ENCODE results near the gene PPM1M.
"Not testable (repeated sequence)": the region's sequence is repeated elsewhere in the genome, so short reads cannot be mapped to it uniquely, and the experiment has no call there.

The PPM1M gene

DNA sequence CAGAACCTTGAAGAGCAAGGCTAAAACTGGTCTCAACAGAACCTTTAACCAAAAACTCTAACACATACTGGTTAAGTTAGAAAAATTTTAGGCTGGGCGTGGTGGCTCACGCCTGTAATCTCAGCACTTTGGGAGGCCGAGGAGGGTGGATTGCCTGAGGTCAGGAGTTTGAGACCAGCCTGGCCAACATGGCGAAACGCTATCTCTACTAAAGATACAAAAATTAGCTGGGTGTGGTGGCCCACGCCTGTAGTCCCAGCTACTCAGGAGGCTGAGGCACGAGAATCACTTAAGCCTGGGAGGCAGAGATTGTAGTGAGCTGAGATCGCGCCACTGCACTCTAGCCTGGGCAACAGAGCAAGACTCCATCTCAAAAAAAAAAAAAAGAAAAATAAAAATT lies 26.6 kb downstream of the PPM1M start:
- in situ Hi-C loops (cut with HindIII; ENCODE audit: low sequenced_read_pairs): loop anchor here (10.0 kb wide), 1 partner anchor 87 kb away; no protein-coding TSS in a partner anchor

DNA sequence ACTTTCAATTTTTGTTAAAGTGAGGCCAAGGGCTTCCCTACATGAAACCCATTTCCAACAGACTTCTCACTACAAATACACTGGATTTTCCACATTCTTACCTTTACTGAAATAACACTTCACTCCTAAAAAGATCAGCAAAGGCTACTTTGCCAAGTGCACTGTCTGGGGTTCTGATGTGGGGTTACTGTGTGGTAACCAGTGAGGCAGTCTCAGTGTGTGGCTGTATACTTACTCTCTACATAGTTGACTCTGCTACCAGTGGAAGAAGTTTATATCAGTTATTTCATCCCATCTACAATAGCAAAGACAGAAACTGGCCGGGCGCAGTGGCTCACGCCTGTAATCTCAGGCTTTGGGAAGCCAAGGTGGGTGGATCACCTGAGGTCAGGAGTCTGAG lies 27.3 kb downstream of the PPM1M start:
- in situ Hi-C loops (cut with HindIII; ENCODE audit: low sequenced_read_pairs): loop anchor here (10.0 kb wide), 1 partner anchor 88 kb away; no protein-coding TSS in a partner anchor

DNA sequence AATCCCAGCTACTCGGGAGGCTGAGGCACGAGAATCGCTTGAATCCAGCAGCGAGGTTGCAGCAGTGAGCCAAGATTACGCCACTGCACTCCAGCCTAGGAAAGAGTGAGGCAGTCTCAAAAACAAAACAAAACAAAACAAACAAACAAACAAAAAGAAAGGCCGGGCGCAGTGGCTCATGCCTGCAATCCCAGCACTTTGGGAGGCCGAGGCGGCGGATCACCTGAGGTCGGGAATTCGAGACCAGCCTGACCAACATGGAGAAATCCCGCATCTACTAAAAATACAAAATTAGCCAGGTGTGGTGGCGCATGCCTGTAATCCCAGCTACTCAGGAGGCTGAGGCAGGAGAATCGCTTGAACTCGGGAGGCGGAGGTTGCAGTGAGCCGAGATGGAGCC lies 29.2 kb downstream of the PPM1M start:
- in situ Hi-C loops (cut with HindIII; ENCODE audit: low sequenced_read_pairs): loop anchor here (10.0 kb wide), 1 partner anchor 90 kb away; no protein-coding TSS in a partner anchor

DNA sequence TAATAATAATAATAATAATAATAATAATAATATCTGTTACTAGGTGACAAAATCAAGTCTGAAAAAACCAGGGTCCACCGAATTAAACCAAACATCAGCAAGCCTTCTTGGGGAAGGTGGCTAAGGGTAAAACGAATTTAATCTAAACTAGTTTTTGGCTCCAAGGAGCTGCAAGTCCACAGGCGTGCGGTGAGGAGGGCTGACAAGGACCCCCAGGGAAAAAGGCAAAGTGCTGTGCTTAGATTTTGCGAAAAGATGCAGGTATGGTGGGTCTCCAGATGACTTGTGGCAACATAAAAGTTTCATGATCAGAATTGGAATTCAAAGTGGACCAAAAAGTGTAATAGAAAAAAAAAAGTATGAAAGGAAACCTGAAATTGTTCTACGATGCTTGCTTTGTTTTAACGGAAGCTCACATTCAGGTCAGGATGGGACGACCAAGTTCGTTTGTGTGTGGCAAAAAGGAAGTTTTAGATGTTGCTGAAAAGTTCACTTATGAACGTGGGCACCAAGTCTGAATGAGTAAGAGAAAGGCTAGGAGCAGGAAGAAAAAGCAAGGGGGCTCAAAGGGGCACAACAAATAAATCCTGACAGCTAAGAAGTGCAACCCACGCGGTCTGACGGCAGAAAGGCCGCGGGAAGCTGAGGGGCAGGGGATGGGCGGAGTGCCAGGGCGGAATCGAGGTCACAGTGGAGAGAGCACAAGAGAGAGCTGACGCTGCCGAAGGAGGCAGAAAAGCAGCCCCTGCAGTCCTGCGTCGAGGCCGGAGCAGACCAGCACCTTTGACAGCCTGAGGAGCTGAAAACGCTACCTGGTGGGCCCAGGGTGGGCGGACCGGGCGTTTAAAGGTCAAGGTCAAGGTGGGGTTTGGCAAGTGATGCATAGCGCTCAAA lies 31.8 kb downstream of the PPM1M start:
- in situ Hi-C loops (cut with HindIII; ENCODE audit: low sequenced_read_pairs): loop anchor here (10.0 kb wide), 1 partner anchor 93 kb away; no protein-coding TSS in a partner anchor

GRCh38 chr3:52277972-52278509 lies 32.5 kb downstream of the PPM1M start:
- in situ Hi-C loops (cut with HindIII; ENCODE audit: low sequenced_read_pairs): loop anchor here (10.0 kb wide), 1 partner anchor 93 kb away; no protein-coding TSS in a partner anchor

DNA sequence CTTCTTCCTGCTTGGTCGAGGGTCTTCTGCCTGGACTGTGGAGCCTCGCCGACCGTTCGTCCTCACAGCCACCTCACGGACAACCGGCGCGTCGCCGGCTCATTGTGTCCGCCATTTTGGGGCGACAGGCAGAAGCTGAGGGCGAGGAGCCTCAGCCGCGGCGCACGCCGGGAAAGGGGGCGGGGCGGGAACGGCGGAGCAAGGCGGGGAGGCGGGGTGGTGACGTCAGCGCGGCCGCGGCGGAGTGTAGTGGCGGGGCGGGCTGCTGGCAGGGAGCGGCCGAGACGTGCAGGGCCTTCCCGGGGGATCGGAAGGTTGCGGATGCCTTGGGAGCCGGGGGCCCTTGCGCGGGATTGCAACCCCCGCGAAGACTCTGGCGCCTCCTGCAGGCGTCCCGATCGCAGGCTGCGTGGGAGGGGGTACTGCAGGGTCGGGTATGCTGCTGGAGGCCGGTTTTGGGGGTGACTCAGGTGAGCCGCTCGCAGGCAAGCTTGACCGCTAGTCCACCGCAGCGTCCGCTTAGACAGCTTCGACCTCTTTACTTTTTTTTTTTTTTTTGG lies 33.0 kb downstream of the PPM1M start, which contains the start of gene WDR82:
Gene WDR82, minus strand, starts transcription at position 140 of the 560 bp plus-strand sequence. CDS start 288 bp downstream, outside the sequence.
- in situ Hi-C loops (cut with HindIII; ENCODE audit: low sequenced_read_pairs): loop anchor here (10.0 kb wide), 1 partner anchor 94 kb away; no protein-coding TSS in a partner anchor

GRCh38 chr3:52279596-52279995 lies 34.0 kb downstream of the PPM1M start:
- in situ Hi-C loops (cut with HindIII; ENCODE audit: low sequenced_read_pairs): loop anchor here (10.0 kb wide), 1 partner anchor 95 kb away; no protein-coding TSS in a partner anchor

DNA sequence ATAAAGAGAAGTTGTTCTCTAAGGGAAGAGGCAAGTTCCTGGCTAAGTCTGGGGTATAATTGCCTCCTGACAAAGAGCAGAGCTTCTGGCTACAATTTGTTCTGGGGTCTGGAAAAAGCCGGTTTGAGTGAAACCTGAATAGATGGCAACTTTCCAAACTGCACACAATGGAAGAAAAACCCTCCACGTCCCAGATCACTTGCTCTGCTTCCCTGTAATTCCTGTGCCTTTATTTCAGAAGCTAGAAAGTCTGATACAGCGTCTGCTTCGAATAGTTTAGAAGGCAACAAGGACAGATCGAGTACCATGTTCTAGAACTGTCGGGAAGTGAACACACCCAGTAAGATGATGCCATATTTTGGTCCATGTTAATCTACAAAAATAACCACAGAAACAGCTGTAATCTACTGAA lies 34.5 kb downstream of the PPM1M start:
- in situ Hi-C loops (cut with HindIII; ENCODE audit: low sequenced_read_pairs): no loop called here

DNA sequence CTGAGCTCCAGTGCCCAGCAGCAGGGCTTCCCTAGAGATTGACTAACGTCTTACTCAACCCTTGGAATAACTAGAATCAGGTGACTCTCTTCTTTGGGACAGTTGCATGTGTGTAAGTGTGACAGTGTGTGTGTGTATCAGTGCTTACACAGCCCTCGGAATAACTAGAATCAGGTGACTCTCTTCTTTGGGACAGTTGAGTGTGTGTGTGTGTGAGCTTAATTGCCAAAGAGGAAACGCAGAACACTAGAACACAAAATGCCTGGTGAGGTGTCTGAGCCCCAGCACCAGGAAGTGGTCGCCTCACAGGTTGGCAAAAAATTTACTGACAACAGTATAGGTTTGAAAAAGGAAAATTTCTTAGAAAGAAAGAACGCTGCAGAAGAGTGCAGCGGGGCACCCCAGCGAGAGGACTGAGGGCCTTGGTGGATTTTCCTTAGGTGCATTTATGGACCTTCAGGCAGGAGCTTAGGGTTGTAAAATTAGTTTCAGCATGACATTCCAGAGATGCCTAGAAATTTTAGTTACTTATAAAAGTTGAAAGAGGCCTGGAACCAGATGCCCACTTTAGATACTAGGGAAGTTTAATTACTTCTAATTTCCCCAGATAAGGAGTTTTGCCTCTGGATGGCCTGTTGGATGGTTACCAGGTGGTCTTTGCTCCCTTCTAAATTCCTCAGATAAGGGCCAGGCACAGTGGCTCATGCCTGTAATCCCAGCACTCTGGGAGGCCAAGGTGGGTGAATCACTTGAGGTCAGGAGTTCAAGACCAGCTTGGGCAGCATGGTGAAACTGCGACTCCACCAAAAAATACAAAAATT lies 36.6 kb downstream of the PPM1M start:
- in situ Hi-C loops (cut with HindIII; ENCODE audit: low sequenced_read_pairs): no loop called here

DNA sequence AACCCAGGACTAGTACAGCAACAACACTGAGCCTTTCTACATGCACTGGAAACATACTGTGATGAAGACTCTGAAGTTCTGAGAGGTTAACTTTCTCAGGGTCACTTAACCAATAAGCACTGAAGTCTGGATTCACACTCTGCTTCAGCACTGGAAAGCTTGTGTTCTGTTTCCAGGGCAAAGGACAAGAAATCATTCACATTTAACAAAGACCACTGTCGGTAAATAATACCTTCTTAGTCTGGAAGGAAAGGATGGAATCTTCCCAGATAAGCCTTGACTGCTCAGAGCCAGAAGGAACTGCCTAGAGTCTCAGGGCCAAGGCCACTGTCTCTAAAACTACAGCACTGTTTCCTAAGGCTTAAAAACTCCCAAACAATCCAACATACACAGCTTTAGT lies 37.7 kb downstream of the PPM1M start:
- in situ Hi-C loops (cut with HindIII; ENCODE audit: low sequenced_read_pairs): no loop called here

DNA sequence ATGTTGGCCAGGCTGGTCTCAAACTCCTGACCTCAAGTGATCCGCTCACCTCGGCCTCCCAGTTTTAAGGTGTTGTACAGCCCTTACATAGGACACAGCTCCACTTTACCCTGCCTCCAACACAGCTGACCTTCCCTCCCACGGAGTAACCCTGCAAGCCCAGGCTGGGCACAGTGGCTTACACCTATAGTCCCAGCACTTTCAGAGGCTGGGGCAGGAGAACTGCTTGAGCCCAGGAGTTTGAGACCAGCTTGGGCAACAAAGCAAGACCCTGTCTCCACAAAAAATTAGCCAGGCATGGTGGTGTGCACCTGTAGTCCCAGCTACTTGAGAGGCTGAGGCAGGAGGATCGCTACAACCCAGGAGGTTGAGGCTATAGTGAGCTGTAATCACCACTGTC lies 38.5 kb downstream of the PPM1M start:
- in situ Hi-C loops (cut with HindIII; ENCODE audit: low sequenced_read_pairs): not testable (repeated sequence)

- in situ Hi-C loops (cut with HindIII; ENCODE audit: low sequenced_read_pairs): no loop called here
Measured at GRCh38 chr3:52286777-52287110, 41.2 kb downstream of the PPM1M start.

- in situ Hi-C loops (cut with HindIII; ENCODE audit: low sequenced_read_pairs): no loop called here
Measured at GRCh38 chr3:52288674-52289073, 43.1 kb downstream of the PPM1M start.

DNA sequence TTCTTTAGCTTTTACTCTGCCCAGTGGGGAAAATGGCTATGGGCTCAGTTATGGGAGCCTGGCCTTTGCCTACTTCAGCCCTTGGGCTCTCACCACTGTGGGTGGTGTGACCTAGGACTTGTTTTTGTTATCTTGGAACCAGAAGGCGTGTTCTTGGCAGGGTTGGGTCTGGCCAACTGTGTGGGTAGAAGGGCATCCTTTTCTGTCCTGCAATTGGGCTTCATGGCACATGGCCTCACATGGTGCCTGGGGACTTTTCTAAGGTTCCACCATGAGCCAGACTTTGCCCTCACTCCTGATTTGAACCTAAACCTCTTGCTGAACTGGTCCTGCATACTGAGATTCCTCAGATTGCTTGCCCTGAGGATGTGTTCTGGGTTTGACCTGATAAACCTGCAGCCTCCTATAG lies 43.8 kb downstream of the PPM1M start:
- in situ Hi-C loops (cut with HindIII; ENCODE audit: low sequenced_read_pairs): no loop called here

DNA sequence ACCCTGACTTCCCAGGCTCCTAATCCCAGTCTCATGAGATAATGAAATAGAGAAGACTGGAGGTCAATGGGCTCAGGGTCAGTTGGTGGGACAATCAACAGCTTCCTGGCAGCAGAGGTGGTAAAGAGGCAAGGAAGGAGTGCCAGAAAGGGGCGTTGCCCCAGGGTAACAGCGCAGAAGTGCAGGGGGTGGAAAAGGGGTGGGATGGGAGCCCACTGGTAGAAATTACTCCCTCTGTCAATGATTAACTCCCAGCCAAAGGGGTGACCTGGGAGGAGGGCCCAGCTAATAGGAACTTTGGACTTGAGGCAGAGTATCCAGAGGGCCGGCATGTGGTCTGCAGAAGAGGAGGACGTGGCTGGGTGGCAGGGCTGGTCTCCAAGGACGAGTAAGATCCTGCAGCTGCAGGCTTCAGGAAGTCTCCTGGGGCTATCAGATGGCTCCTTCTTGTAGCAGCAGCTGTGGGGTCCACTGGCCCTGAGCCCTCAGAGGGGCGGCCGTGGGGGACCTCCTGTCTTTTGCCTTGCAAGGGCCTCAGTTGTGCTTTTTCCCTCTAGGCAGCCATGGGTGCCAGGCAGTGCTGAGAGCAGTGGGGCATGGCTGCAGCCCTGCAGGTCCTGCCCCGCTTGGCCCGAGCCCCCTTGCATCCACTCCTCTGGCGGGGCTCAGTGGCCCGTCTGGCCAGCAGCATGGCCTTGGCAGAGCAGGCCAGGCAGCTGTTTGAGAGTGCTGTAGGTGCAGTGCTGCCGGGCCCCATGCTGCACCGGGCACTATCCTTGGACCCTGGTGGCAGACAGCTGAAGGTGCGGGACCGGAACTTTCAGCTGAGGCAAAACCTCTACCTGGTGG lies 44.4 kb downstream of the PPM1M start:
- in situ Hi-C loops (cut with HindIII; ENCODE audit: low sequenced_read_pairs): no loop called here

- in situ Hi-C loops (cut with HindIII; ENCODE audit: low sequenced_read_pairs): no loop called here
Measured at GRCh38 chr3:52290596-52291507, 45.3 kb downstream of the PPM1M start.

- in situ Hi-C loops (cut with HindIII; ENCODE audit: low sequenced_read_pairs): no loop called here
Measured at GRCh38 chr3:52291508-52292181, 46.1 kb downstream of the PPM1M start.

All from DLD1 (cell line).